HepG2 (cell line): ENCODE measurements around the gene PALM3. TPM values are rescaled to one million over a fixed set of nuclear protein-coding genes. Genes with fewer than 3 reads are reported as not detected.

ENCODE experiments used
- ATAC-seq: fragments of 200-7000 bp; cut with Tn5 transposase; 3 replicates; pipeline ENCODE4 v1.9.1; 2020; ENCODE audit warnings: mild to moderate bottlenecking, moderate library complexity
- BruUV-seq: library from RNA; stranded (reverse); fragments of 400-500 nt; replicated peaks from 2 replicates; lab custom pipeline; 2021; lab: Mats Ljungman, UMichigan
- CTCF ChIA-PET: fragments of 300-600 bp; formaldehyde crosslinking; extraction: SDS; loops from one replicate; lab custom pipeline; 2021; ENCODE audit warnings: low total read pairs, inconsistent platforms, low intra/inter-chr PET ratio; lab: Yijun Ruan, JAX
- POLR2A ChIA-PET: fragments of 350-600 bp; sonication (Branson Sonifier 250); formaldehyde crosslinking; loops from one replicate; lab custom pipeline; 2020; ENCODE audit warnings: antibody characterized with exemption, inconsistent platforms; lab: Yijun Ruan, JAX
- DNase-seq: peaks from one replicate; pipeline ENCODE4 v3.0.0-alpha.2; 2015; ENCODE audit warnings: low spot score
- FAIRE-seq: peaks from 3 replicates; lab custom pipeline; 2011; peaks lifted over from hg19 to GRCh38; lab: Jason Lieb, UNC
- H2AFZ ChIP-seq: one replicate; pipeline ENCODE4 v1.6.1; 2011; ENCODE audit warnings: low read length, inconsistent platforms
- H3K27ac ChIP-seq: fragments of 300-600 bp; 3 replicates; pipeline ENCODE4 v1.8.0; 2011; ENCODE audit warnings: mixed run types, mild to moderate bottlenecking, mixed read lengths, low read length, inconsistent platforms; ENCODE audit not compliant: insufficient read depth; ENCODE audit errors: extremely low read length
- H3K27me3 ChIP-seq, 2 experiments: fragments of 200-600 bp in 1 of 2; 2 replicates in 1 of 2; 3 replicates in 1 of 2; pipeline versions ENCODE4 v1.6.0 to v1.8.0; 2011; ENCODE audit warnings: low read length in 2 of 2, mild to moderate bottlenecking in 2 of 2, moderate library complexity in 2 of 2, inconsistent platforms in 1 of 2; ENCODE audit not compliant: insufficient read depth in 2 of 2, control insufficient read depth in 1 of 2
- H3K36me3 ChIP-seq, 2 experiments: fragments of 200-600 bp in 1 of 2; replicated peaks in 1 of 2; 2 replicates in 1 of 2; 3 replicates in 1 of 2; pipeline versions ENCODE4 v1.5.1 to v1.8.0; 2011; ENCODE audit warnings: low read length in 2 of 2, inconsistent platforms in 1 of 2; ENCODE audit not compliant: insufficient read depth in 2 of 2, control insufficient read depth in 1 of 2
- H3K4me1 ChIP-seq: 2 replicates; pipeline ENCODE4 v1.5.1; 2012; ENCODE audit warnings: low read length, inconsistent platforms; ENCODE audit not compliant: insufficient read depth
- H3K4me2 ChIP-seq: 2 replicates; pipeline ENCODE4 v1.6.0; 2011; ENCODE audit warnings: low read depth, low read length, inconsistent platforms
- H3K4me3 ChIP-seq, 3 experiments: fragments of 200-600 bp in 1 of 3; sonication (generic), shearing (Covaris generic) in 1 of 3; replicated peaks in 1 of 3; 2 replicates each; pipeline ENCODE4 v1.5.1; 2011 to 2016; ENCODE audit warnings: low read length in 3 of 3, inconsistent platforms in 2 of 3, low read depth in 2 of 3, mild to moderate bottlenecking in 2 of 3, control low read depth in 1 of 3, mixed read lengths in 1 of 3; ENCODE audit not compliant: insufficient read depth in 1 of 3
- H3K79me2 ChIP-seq: one replicate; pipeline ENCODE4 v1.6.1; 2011; ENCODE audit warnings: low read length, inconsistent platforms; ENCODE audit not compliant: insufficient read depth
- H3K9ac ChIP-seq: 2 replicates; pipeline ENCODE4 v1.6.0; 2011; ENCODE audit warnings: mild to moderate bottlenecking, low read depth, low read length, inconsistent platforms; ENCODE audit not compliant: insufficient read depth
- H3K9me3 ChIP-seq: 2 replicates; pipeline ENCODE4 v1.5.1; 2012; ENCODE audit warnings: mild to moderate bottlenecking, low read length
- H4K20me1 ChIP-seq: 2 replicates; pipeline ENCODE4 v1.6.0; 2011; ENCODE audit warnings: inconsistent platforms, mild to moderate bottlenecking, low read length, moderate library complexity; ENCODE audit not compliant: insufficient read depth
- CCDC6 ChIP-seq: sonication (generic); formaldehyde crosslinking; IDR thresholded peaks from 2 replicates; pipeline ENCODE4 v1.8.1; 2022; ENCODE audit warnings: mild to moderate bottlenecking, missing genetic modification reagents, moderate library complexity
- MED1 ChIP-seq: sonication (generic); formaldehyde crosslinking; IDR thresholded peaks from 2 replicates; pipeline ENCODE4 v1.4.0; 2020; ENCODE audit warnings: missing genetic modification reagents
- MTA1 ChIP-seq: sonication (generic); formaldehyde crosslinking; IDR thresholded peaks from 2 replicates; pipeline ENCODE4 v1.4.0; 2020; ENCODE audit warnings: missing genetic modification reagents, mild to moderate bottlenecking, borderline replicate concordance
- SALL1 ChIP-seq: sonication (generic); formaldehyde crosslinking; IDR thresholded peaks from 2 replicates; pipeline ENCODE4 v1.8.0; 2022; ENCODE audit warnings: mild to moderate bottlenecking, missing genetic modification reagents
- SNAPC2 ChIP-seq: sonication (generic); formaldehyde crosslinking; IDR thresholded peaks from 2 replicates; pipeline ENCODE4 v1.8.1; 2022; ENCODE audit warnings: mild to moderate bottlenecking, missing genetic modification reagents
- TBX2 ChIP-seq: sonication (generic); formaldehyde crosslinking; IDR thresholded peaks from 2 replicates; pipeline ENCODE4 v1.5.0; 2020; ENCODE audit warnings: missing genetic modification reagents, mild to moderate bottlenecking, borderline replicate concordance
- ZNF335 ChIP-seq: sonication (generic); formaldehyde crosslinking; IDR thresholded peaks from 2 replicates; pipeline ENCODE4 v1.4.0; 2020; ENCODE audit warnings: missing genetic modification reagents
- ZNF432 ChIP-seq: sonication (generic); formaldehyde crosslinking; IDR thresholded peaks from 2 replicates; pipeline ENCODE4 v1.5.0; 2020; ENCODE audit warnings: missing genetic modification reagents, mild to moderate bottlenecking, borderline replicate concordance
- ZNF510 ChIP-seq: sonication (generic); formaldehyde crosslinking; IDR thresholded peaks from 2 replicates; pipeline ENCODE4 v1.4.0; 2020; ENCODE audit warnings: low read depth, mild to moderate bottlenecking, missing genetic modification reagents
- ZNF7 ChIP-seq: IDR thresholded peaks from 2 replicates; pipeline ENCODE4 v1.6.1; 2016; ENCODE audit warnings: missing biosample characterization, missing genetic modification reagents
- ZNF703 ChIP-seq: sonication (generic); formaldehyde crosslinking; IDR thresholded peaks from 2 replicates; pipeline ENCODE4 v1.5.1; 2020; ENCODE audit warnings: missing genetic modification reagents, mild to moderate bottlenecking, moderate library complexity, borderline replicate concordance
- WGBS: methylation state at CpG from one replicate; pipeline ENCODE4 v1.1.6; 2017; ENCODE audit warnings: low lambda C conversion rate; 5-methylcytosine and 5-hydroxymethylcytosine counted together
- in situ Hi-C: cut with HindIII; loops from 2 replicates; pipeline ENCODE4 v1.10.0; 2017; ENCODE audit warnings: low pct_unique_long_range_greater_than_20kb; ENCODE audit not compliant: extremely low pct_ligation_motif_present
- intact Hi-C: fragments of 100-400 bp; cut with micrococcal nuclease; formaldehyde crosslinking; loops from one replicate; pipeline ENCODE4 v1.10.0; 2022; ENCODE audit not compliant: unreplicated experiment
- polyA plus RNA-seq, 8 experiments: library from polyadenylated mRNA; depleted of rRNA in 3 of 8; stranded (reverse) in 7 of 8; unstranded in 1 of 8; fragments of >200 nt; fragmentation: Illumina TruSeq in 4 of 8; extraction: Trizol in 4 of 8; gene quantifications; 2 replicates each; pipeline versions ENCODE4 v1.2.1 to v1.2.3, GENCODE V29; 2011 to 2016; ENCODE audit warnings: low read depth in 4 of 8, missing spikeins in 1 of 8, mixed read lengths in 1 of 8; ENCODE audit not compliant: insufficient read depth in 1 of 8
- total RNA-seq, 5 experiments: library from RNA; depleted of rRNA; stranded (reverse); fragments of >200 nt; fragmentation: Illumina TruSeq; extraction: Trizol; gene quantifications; 2 replicates each; pipeline ENCODE4 v1.2.3, GENCODE V29; 2016; ENCODE audit warnings: low read depth in 1 of 5

PALM3 gene
- total and polyA plus RNA-seq, 2 of the 13 experiments (the other 11 are each of a cell fraction or from before 2014, with no cell fraction given), result 0.79 to 2.4 TPM

GRCh38 chr19:14050512-14050911 is 11.4 kb downstream of the PALM3 start:
- ATAC-seq (no peak), FAIRE-seq (no peak), DNase-seq (no peak)
- intact Hi-C loops, result no loop called here
- ChIA-PET CTCF (no interaction called here), POLR2A (interaction anchor here (1.6 kb wide), 1 partner anchor 9 kb away, joined by 3 read pairs; no protein-coding TSS in a partner anchor)
- in situ Hi-C loops, result loop anchor here (25.0 kb wide), 1 partner anchor 288 kb away; the partner anchor contains the start of genes C19orf53 and MRI1
- Histone ChIP-seq H3K4me2 (no peak overlapping the region), H2AFZ (no peak overlapping the region), H4K20me1 (no peaks in the 10 kb centered on the region), H3K9me3 (peaks cover 4% of the 10 kb centered on the region), H3K36me3 (no peaks in the 10 kb centered on the region), H3K79me2 (no peaks in the 10 kb centered on the region), H3K27me3 (no peaks in the 10 kb centered on the region), H3K4me1 (no peaks in the 10 kb centered on the region), H3K27ac (no peak overlapping the region), H3K4me3 (no peak overlapping the region), H3K9ac (no peak overlapping the region)
- WGBS, result 92% methylated on average over 3 of the region's 4 CpGs
- TF ChIP-seq ZNF7 (CRISPR knock-in tag) (no peak), ZNF335 (CRISPR knock-in tag) (no peak), ZNF510 (no peak), ZNF703 (CRISPR knock-in tag) (no peak), TBX2 (CRISPR knock-in tag) (no peak), ZNF432 (no peak), SNAPC2 (CRISPR knock-in tag) (no peak), CCDC6 (no peak), MTA1 (no peak), SALL1 (CRISPR knock-in tag) (no peak), MED1 (CRISPR knock-in tag) (no peak)
- BruUV-seq, result no TSS peak
